ENCODE measurements around the gene ZSCAN10. TPM values are rescaled to one million over a fixed set of nuclear protein-coding genes. Genes with fewer than 3 reads are reported as not detected.

ZSCAN10 gene
- total RNA-seq, 1 experiment from 2014 or later, result not detected

GRCh38 chr16:3046641-3047386, 52.3 kb downstream of the ZSCAN10 start:
- DNase-seq (ENCODE audit: low read depth), result no peak

GRCh38 chr16:3045758-3046640, 53.1 kb downstream of the ZSCAN10 start, which contains the start of gene MMP25:
MMP25 (plus strand) TSS chr16:3046561; CDS start chr16:3046918, 357 bp downstream.
- no peak for DNase-seq (ENCODE audit: low read depth)

DNA sequence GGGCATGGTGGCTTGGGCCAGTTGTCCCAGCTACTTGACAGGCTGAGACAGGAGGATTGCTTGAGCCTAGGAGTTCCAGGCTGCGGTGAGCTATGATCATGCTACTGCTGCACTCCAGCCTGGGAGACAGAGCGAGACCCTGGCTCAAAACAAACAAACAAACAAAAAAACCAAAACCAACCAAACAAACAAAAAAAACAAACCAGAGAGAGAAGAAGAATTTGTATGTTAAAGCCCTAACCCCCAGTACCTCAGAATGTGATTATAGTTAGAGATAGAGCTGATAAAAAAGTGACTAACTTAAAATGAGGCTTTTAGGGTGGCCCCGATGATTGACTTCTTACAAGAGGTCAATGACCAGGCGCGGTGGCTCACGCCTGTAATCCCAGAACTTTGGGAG, 54.4 kb downstream of the ZSCAN10 start:
- DNase-seq (ENCODE audit: low read depth), result no peak

DNA sequence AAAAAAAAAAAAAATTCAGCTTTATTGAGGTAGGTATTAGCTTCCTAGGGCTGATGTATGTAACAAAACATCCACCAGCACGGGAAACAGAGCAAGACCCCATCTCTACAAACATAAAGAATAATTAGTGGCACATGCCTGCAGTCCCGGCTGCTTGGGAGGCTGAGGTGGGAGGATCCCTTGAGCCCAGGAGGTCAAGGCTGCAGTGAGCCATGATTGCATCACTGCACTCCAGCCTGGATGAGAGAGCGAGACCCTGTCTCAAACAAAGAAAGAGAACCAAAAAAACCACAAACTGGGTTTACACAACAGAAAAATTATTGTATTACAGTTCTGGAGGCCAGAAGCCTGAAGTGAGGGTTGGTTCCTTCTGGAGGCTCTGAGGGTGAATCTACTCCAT, 56.7 kb downstream of the ZSCAN10 start:
- no peak for DNase-seq (ENCODE audit: low read depth)

DNA sequence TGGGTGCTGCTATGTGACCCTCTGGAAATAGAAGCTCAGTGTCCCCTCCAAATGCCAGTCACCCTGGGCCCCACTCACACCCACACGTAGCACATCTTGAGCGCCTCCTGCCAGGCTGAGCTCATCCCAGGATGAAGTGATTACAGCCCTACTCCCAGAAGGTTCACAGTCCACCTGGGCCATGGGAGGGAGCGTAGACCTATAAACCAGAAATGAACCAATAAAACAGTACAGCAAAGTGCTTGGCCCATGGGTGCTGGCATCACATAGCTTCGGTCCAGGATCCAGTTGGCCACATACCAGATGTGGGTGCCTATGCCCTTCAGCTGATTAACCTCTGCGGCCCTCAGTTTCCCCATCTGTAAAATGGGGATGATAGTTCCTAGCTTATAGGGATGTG, 60.2 kb downstream of the ZSCAN10 start:
- no peak for DNase-seq (ENCODE audit: low read depth)

Other genes with a start within 250 kb of the ZSCAN10 start
- not detected in 2 replicates for gene PRSS22, start 241.1 kb downstream of the ZSCAN10 start, total RNA-seq (2014; rRNA removed; shearing (Covaris generic))
- 97.4 and 112 TPM in 2 replicates for gene FLYWCH2, start 216.1 kb downstream of the ZSCAN10 start, total RNA-seq (2014; rRNA removed; shearing (Covaris generic))
- gene FLYWCH1, start 187.4 kb downstream of the ZSCAN10 start, total RNA-seq (2014; rRNA removed; shearing (Covaris generic)), result 27.0 and 34.0 TPM in 2 replicates
- gene KREMEN2, start 135.0 kb downstream of the ZSCAN10 start, total RNA-seq (2014; rRNA removed; shearing (Covaris generic)), result 2.1 and 6.3 TPM in 2 replicates
- 24.0 and 38.7 TPM in 2 replicates for gene PAQR4, start 129.9 kb downstream of the ZSCAN10 start, total RNA-seq (2014; rRNA removed; shearing (Covaris generic))
- gene PKMYT1, start 118.8 kb downstream of the ZSCAN10 start, total RNA-seq (2014; rRNA removed; shearing (Covaris generic)), result 47.4 and 57.5 TPM in 2 replicates
- gene CLDN9, start 86.4 kb downstream of the ZSCAN10 start, total RNA-seq (2014; rRNA removed; shearing (Covaris generic)), result not detected in 2 replicates
- gene CLDN6, start 81.1 kb downstream of the ZSCAN10 start, total RNA-seq (2014; rRNA removed; shearing (Covaris generic)), result 0.27 and 0.34 TPM in 2 replicates
- gene TNFRSF12A, start 78.9 kb downstream of the ZSCAN10 start, total RNA-seq (2014; rRNA removed; shearing (Covaris generic)), result 662 and 743 TPM in 2 replicates
- gene HCFC1R1, start 75.4 kb downstream of the ZSCAN10 start, total RNA-seq (2014; rRNA removed; shearing (Covaris generic)), result 28.1 and 47.8 TPM in 2 replicates
- gene THOC6, start 75.3 kb downstream of the ZSCAN10 start, total RNA-seq (2014; rRNA removed; shearing (Covaris generic)), result 29.9 and 31.7 TPM in 2 replicates
- gene BICDL2, start 62.4 kb downstream of the ZSCAN10 start, total RNA-seq (2014; rRNA removed; shearing (Covaris generic)), result not detected in 2 replicates
- 0.02 TPM in 1 of 2 replicates, not detected in the other for gene MMP25, start 52.7 kb downstream of the ZSCAN10 start, total RNA-seq (2014; rRNA removed; shearing (Covaris generic))
- gene IL32, start 33.7 kb downstream of the ZSCAN10 start, total RNA-seq (2014; rRNA removed; shearing (Covaris generic)), result 51.5 and 62.5 TPM in 2 replicates
- gene ZNF205, start 13.3 kb upstream of the ZSCAN10 start, total RNA-seq (2014; rRNA removed; shearing (Covaris generic)), result 13.5 and 15.4 TPM in 2 replicates
- 1.1 and 6.2 TPM in 2 replicates for gene ZNF213, start 35.7 kb upstream of the ZSCAN10 start, total RNA-seq (2014; rRNA removed; shearing (Covaris generic))
- 0.15 TPM in 1 of 2 replicates, not detected in the other for gene OR1F1, start 88.9 kb upstream of the ZSCAN10 start, total RNA-seq (2014; rRNA removed; shearing (Covaris generic))
- gene ZNF200, start 135.9 kb upstream of the ZSCAN10 start, total RNA-seq (2014; rRNA removed; shearing (Covaris generic)), result 10.0 and 17.4 TPM in 2 replicates
- 0.39 TPM in 1 of 2 replicates, not detected in the other for gene MEFV, start 157.3 kb upstream of the ZSCAN10 start, total RNA-seq (2014; rRNA removed; shearing (Covaris generic))
- gene ZNF263, start 184.2 kb upstream of the ZSCAN10 start, total RNA-seq (2014; rRNA removed; shearing (Covaris generic)), result 37.4 and 48.8 TPM in 2 replicates
- gene TIGD7, start 206.1 kb upstream of the ZSCAN10 start, total RNA-seq (2014; rRNA removed; shearing (Covaris generic)), result 7.5 and 10.6 TPM in 2 replicates
- 16.5 and 22.7 TPM in 2 replicates for gene ZNF75A, start 206.2 kb upstream of the ZSCAN10 start, total RNA-seq (2014; rRNA removed; shearing (Covaris generic))